Left lung (tissue), 10 donors: Measurements from ENCODE around the gene IGF2BP2. TPM values are rescaled to one million over a fixed set of nuclear protein-coding genes. Genes with fewer than 3 reads are reported as not detected.

ENCODE experiments used
- ATAC-seq: fragments of 200-7000 bp; cut with Tn5 transposase; one replicate; pipeline ENCODE4 v1.9.1; 2020; ENCODE audit warnings: moderate library complexity
- DNase-seq, 4 donors: peaks; one replicate each; pipeline ENCODE4 v3.0.0-alpha.2; 2013 to 2020
- H3K27ac ChIP-seq, 2 donors: fragments of 200-600 bp; sonication (generic) in 1 of 2; one replicate each; pipeline versions ENCODE4 v1.5.0 to v1.8.0; 2020 to 2021
- H3K27me3 ChIP-seq, 2 donors: fragments of 200-600 bp; sonication (generic) in 1 of 2; one replicate each; pipeline versions ENCODE4 v1.5.0 to v1.8.0; 2020 to 2021
- H3K36me3 ChIP-seq, 2 donors: fragments of 200-600 bp; sonication (generic) in 1 of 2; one replicate each; pipeline versions ENCODE4 v1.5.0 to v1.8.0; 2020 to 2021
- H3K4me1 ChIP-seq, 2 donors: fragments of 200-600 bp; one replicate each; pipeline ENCODE4 v1.8.0; 2021
- H3K4me3 ChIP-seq, 2 donors: fragments of 200-600 bp; sonication (generic) in 1 of 2; one replicate each; pipeline versions ENCODE4 v1.5.0 to v1.8.0; 2020 to 2021; ENCODE audit warnings: mild to moderate bottlenecking in 1 of 2
- H3K9me3 ChIP-seq, 2 donors: fragments of 200-600 bp; sonication (generic) in 1 of 2; one replicate each; pipeline versions ENCODE4 v1.5.0 to v1.8.0; 2020 to 2021
- CTCF ChIP-seq, 2 donors: fragments of 200-600 bp; sonication (generic) in 1 of 2; IDR thresholded peaks; one replicate each; pipeline versions ENCODE4 v1.5.0 to v1.8.0; 2021; ENCODE audit warnings: antibody characterized with exemption in 2 of 2
- intact Hi-C, 2 donors: fragments of 100-400 bp; cut with DNase I; formaldehyde crosslinking; loops; one replicate each; pipeline versions ENCODE4 v1.11.2 to v1.14.2; 2022
- polyA plus RNA-seq, 6 donors: library from polyadenylated mRNA; unstranded; fragments of 120-200 nt; gene quantifications; one replicate each; pipeline ENCODE4 v1.2.1, GENCODE V29; 2013; ENCODE audit not compliant: insufficient read length in 6 of 6
- total RNA-seq, 2 donors: library from RNA; stranded (reverse); fragmentation: NEBNext Ultra II Directional; extraction: Animal tissue kit (Norgen Biotek cat#: 25700); gene quantifications; one replicate each; pipeline ENCODE4 v1.2.1, GENCODE V29; 2021
- donor health status: DM: no; HTN: yes; CAD: no.
- donor health status: DM: no; HTN: no; CAD: no.

Gene IGF2BP2
- total and polyA plus RNA-seq, 8 donors: 16.8 to 78.9 (median 67.7) TPM

- intact Hi-C loops: no loop called here
- Histone ChIP-seq H3K9me3 (no peaks in the 10 kb centered on the region), H3K27ac (no peak overlapping the region), H3K4me3 (no peak overlapping the region), H3K4me1 (peaks cover 0 to 17% of the 10 kb centered on the region in 2 donors), H3K36me3 (no peaks in the 10 kb centered on the region), H3K27me3 (no peaks in the 10 kb centered on the region)
- peak; percentile 97 for ATAC-seq
- no peak for TF ChIP-seq CTCF (IDR thresholded peaks at IDR 0.05)
- DNase-seq: peak in 1 of 4 donors; percentile 18
Measured at GRCh38 chr3:185796431-185797107, 28.3 kb downstream of the IGF2BP2 start.

GRCh38 chr3:185793381-185793780 is 31.5 kb downstream of the IGF2BP2 start:
- H3K9me3 ChIP-seq: no peaks in the 10 kb centered on the region
- H3K36me3 ChIP-seq: no peaks in the 10 kb centered on the region
- intact Hi-C loops: no loop called here
- no peak overlapping the region for H3K27ac ChIP-seq
- no peak overlapping the region for H3K4me3 ChIP-seq
- H3K27me3 ChIP-seq: no peaks in the 10 kb centered on the region
- ATAC-seq (no peak), DNase-seq (no peak)
- peaks cover 0 to 12% of the 10 kb centered on the region in 2 donors for H3K4me1 ChIP-seq
- TF ChIP-seq CTCF (IDR thresholded peaks at IDR 0.05): no peak

GRCh38 chr3:185792955-185793354 is 31.9 kb downstream of the IGF2BP2 start:
- Histone ChIP-seq H3K27me3 (no peaks in the 10 kb centered on the region), H3K36me3 (no peaks in the 10 kb centered on the region), H3K9me3 (no peaks in the 10 kb centered on the region), H3K27ac (no peak overlapping the region), H3K4me1 (peaks cover 0 to 8% of the 10 kb centered on the region in 2 donors), H3K4me3 (no peak overlapping the region)
- no peak for DNase-seq
- no peak for ATAC-seq
- no peak for TF ChIP-seq CTCF (IDR thresholded peaks at IDR 0.05)
- intact Hi-C loops: no loop called here

- intact Hi-C loops: no loop called here
- H3K4me1 ChIP-seq: no peaks in the 10 kb centered on the region
- no peak overlapping the region for H3K27ac ChIP-seq
- H3K4me3 ChIP-seq: no peak overlapping the region
- ATAC-seq (no peak), DNase-seq (no peak)
- H3K9me3 ChIP-seq: no peaks in the 10 kb centered on the region
- no peaks in the 10 kb centered on the region for H3K27me3 ChIP-seq
- H3K36me3 ChIP-seq: no peaks in the 10 kb centered on the region
- no peak for TF ChIP-seq CTCF (IDR thresholded peaks at IDR 0.05)
Measured at GRCh38 chr3:185789891-185790830, 34.7 kb downstream of the IGF2BP2 start.

- ATAC-seq: no peak
- no peaks in the 10 kb centered on the region for H3K36me3 ChIP-seq
- intact Hi-C loops: no loop called here
Measured at GRCh38 chr3:185789134-185789533, 35.7 kb downstream of the IGF2BP2 start.

More at GRCh38 chr3:185789134-185789533, 35.7 kb downstream of the IGF2BP2 start:
- TF ChIP-seq CTCF (IDR thresholded peaks at IDR 0.05): no peak
- no peak overlapping the region for H3K27ac ChIP-seq
- no peaks in the 10 kb centered on the region for H3K9me3 ChIP-seq
- H3K27me3 ChIP-seq: no peaks in the 10 kb centered on the region
- no peaks in the 10 kb centered on the region for H3K4me1 ChIP-seq
- no peak overlapping the region for H3K4me3 ChIP-seq
- DNase-seq: no peak
